B cell (primary cell): ENCODE data around the gene KRT82.

Experiments
- CTCF ChIP-seq: fragments of 200-600 bp; IDR thresholded peaks from one replicate; pipeline ENCODE4 v1.8.0; 2022; ENCODE audit warnings: antibody characterized with exemption, mild to moderate bottlenecking
- EZH2 ChIP-seq: IDR thresholded peaks from 2 replicates; pipeline ENCODE4 v1.6.1; 2012; ENCODE audit warnings: borderline replicate concordance, low read depth, mild to moderate bottlenecking, moderate library complexity, low read length; ENCODE audit not compliant: insufficient read depth, poor library complexity, severe bottlenecking

GRCh38 chr12:52367876-52368275, 38.3 kb downstream of the KRT82 start:
- no peak for TF ChIP-seq CTCF
- no peak for TF ChIP-seq EZH2
